HEK293 (cell line): ENCODE measurements around the gene KCNAB1.

Source experiments
- ZNF514 ChIP-seq: fragments of 450-650 bp; formaldehyde crosslinking; IDR thresholded peaks from 2 replicates; pipeline ENCODE4 v1.5.1; 2016; ENCODE audit warnings: missing biosample characterization, missing genetic modification characterization
- ZNF777 ChIP-seq: fragments of 450-650 bp; formaldehyde crosslinking; IDR thresholded peaks from 2 replicates; pipeline ENCODE4 v1.5.1; 2017; ENCODE audit warnings: missing biosample characterization, missing genetic modification characterization, borderline replicate concordance
- TF ChIP-seq, protein P1 (sequence below): fragments of 450-650 bp; formaldehyde crosslinking; IDR thresholded peaks from 2 replicates; pipeline ENCODE4 v1.5.1; 2016; ENCODE audit warnings: missing biosample characterization, missing genetic modification characterization

DNA sequence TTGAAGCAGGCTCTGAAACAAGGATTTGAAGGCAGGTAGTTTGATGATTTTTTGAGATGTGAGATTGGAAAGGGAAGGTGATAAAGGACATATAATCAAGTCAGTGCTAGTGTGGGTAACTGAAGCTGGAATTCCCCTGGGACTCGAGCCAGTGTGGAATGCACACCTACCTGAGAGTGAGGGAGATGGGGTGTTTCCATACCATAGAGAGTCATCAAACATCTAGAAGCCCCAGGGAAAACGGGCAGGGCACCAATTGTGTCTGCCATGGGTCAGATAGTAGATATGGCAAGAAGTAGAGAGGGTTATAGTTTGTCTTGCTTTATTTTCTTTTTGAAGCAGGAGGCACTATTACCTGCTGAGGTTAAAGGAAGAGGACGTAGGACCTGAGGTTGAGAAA is 314.5 kb downstream of the KCNAB1 start:
- TF ChIP-seq ZNF777 (tag by site-specific recombination) (no peak), ZNF514 (tag by site-specific recombination) (no peak)
- TF ChIP-seq, protein P1, sequence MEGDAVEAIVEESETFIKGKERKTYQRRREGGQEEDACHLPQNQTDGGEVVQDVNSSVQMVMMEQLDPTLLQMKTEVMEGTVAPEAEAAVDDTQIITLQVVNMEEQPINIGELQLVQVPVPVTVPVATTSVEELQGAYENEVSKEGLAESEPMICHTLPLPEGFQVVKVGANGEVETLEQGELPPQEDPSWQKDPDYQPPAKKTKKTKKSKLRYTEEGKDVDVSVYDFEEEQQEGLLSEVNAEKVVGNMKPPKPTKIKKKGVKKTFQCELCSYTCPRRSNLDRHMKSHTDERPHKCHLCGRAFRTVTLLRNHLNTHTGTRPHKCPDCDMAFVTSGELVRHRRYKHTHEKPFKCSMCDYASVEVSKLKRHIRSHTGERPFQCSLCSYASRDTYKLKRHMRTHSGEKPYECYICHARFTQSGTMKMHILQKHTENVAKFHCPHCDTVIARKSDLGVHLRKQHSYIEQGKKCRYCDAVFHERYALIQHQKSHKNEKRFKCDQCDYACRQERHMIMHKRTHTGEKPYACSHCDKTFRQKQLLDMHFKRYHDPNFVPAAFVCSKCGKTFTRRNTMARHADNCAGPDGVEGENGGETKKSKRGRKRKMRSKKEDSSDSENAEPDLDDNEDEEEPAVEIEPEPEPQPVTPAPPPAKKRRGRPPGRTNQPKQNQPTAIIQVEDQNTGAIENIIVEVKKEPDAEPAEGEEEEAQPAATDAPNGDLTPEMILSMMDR (tag by site-specific recombination) = no peak
